ENCODE results near the gene XYLT1.

DNA sequence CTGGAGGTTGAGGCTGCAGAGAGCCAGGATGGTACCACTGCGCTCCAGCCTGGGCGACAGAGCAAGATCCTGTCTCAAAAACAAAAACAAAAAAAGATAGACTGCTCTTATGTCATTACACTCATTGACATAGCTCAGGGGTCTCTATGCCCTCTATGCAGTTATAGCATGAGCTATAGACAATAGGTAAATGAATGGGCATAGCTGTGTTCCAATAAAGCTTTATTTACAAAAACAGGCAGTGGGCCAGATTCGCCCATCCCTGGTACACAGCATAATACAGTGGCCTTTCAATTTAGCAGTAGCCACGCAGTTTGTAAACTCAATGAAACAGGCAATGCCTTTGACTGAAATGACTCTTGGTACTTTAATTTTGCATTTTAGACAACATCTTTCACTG is 51.5 kb downstream of the XYLT1 start:
- TF ChIP-seq, protein P1, sequence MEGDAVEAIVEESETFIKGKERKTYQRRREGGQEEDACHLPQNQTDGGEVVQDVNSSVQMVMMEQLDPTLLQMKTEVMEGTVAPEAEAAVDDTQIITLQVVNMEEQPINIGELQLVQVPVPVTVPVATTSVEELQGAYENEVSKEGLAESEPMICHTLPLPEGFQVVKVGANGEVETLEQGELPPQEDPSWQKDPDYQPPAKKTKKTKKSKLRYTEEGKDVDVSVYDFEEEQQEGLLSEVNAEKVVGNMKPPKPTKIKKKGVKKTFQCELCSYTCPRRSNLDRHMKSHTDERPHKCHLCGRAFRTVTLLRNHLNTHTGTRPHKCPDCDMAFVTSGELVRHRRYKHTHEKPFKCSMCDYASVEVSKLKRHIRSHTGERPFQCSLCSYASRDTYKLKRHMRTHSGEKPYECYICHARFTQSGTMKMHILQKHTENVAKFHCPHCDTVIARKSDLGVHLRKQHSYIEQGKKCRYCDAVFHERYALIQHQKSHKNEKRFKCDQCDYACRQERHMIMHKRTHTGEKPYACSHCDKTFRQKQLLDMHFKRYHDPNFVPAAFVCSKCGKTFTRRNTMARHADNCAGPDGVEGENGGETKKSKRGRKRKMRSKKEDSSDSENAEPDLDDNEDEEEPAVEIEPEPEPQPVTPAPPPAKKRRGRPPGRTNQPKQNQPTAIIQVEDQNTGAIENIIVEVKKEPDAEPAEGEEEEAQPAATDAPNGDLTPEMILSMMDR (conservative IDR thresholded peaks at IDR 0.05; ENCODE audit: low read length) = no peak
- TF ChIP-seq EZH2phosphoT487 (IDR thresholded peaks at IDR 0.05; ENCODE audit: borderline replicate concordance) = no peak

All from Loucy (cell line).